Colonic mucosa (tissue), 4 donors: ENCODE measurements around the gene PABPN1. TPM values are rescaled to one million over a fixed set of nuclear protein-coding genes. Genes with fewer than 3 reads are reported as not detected.

Source experiments
- DNase-seq: peaks from one replicate; pipeline ENCODE4 v3.0.0-alpha.2; 2020
- H3K27ac ChIP-seq: fragments of 200-600 bp; one replicate; pipeline ENCODE4 v1.8.0; 2021
- H3K27me3 ChIP-seq: fragments of 200-600 bp; one replicate; pipeline ENCODE4 v1.8.0; 2021
- H3K36me3 ChIP-seq: fragments of 200-600 bp; one replicate; pipeline ENCODE4 v1.8.0; 2021
- H3K4me1 ChIP-seq: fragments of 200-600 bp; one replicate; pipeline ENCODE4 v1.8.0; 2021; ENCODE audit warnings: mild to moderate bottlenecking
- H3K4me3 ChIP-seq: fragments of 200-600 bp; one replicate; pipeline ENCODE4 v1.8.0; 2021
- H3K9ac ChIP-seq, 2 donors: one replicate each; pipeline ENCODE4 v1.7.0; 2013; ENCODE audit warnings: control low read depth in 2 of 2, low read depth in 2 of 2, low read length in 2 of 2
- H3K9me3 ChIP-seq: fragments of 200-600 bp; one replicate; pipeline ENCODE4 v1.8.0; 2021
- intact Hi-C: fragments of 100-400 bp; cut with DNase I; formaldehyde crosslinking; loops from one replicate; pipeline ENCODE4 v1.14.1; 2022
- total RNA-seq, 2 donors: library from RNA; stranded (reverse); fragmentation: NEBNext Ultra II Directional in 1 of 2; extraction: Animal tissue kit (Norgen Biotek cat#: 25700) in 1 of 2; gene quantifications; one replicate each; pipeline ENCODE4 v1.2.1, GENCODE V29; 2021
- TF ChIP-seq, protein P1 (sequence below): fragments of 200-600 bp; IDR thresholded peaks from one replicate; pipeline ENCODE4 v1.8.0; 2022; ENCODE audit warnings: antibody characterized with exemption, mild to moderate bottlenecking
- donor health status: healthy.
- donor health status: DM: no; HTN: no; CAD: no.
- donor health status: DM: no; HTN: no; CAD: no.

PABPN1 gene
- total RNA-seq, 2 donors from 2014 or later: 122 to 197 TPM

DNA sequence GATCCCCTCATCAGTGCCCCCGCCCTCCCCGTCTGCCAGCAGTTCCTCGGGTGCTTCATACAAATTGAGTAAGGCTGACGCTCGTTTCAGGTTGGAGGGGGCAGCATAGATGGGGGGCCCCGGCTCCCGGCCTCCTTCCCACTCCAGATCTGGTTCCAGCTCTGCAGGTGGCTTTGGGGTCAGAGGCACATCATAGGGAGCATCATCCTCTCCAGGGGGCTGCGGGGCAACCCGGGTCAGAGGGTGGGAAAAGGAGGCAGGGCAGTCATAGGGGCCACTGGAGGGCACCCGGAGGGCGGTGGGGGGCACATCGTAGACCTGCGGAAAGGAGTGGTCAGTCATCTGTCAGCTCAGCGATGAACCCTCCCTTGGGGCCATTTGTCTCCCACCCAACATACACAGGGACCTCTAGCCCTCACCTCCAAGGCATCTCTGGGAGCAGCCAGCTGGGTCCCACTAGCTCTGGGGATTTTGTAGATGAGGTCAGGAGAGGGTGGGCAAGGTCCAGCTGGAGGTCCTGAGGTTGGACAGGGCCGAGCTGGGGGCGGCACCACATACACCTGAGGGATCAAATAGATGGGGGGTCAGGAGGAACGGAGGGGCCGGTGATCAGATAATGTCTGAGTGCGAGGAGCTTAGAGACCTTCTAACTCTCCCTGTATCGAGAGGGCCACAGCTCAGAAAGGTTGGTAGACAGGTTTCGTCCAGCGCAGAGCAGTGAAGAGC lies 38.6 kb downstream of the PABPN1 start:
- Histone ChIP-seq H3K4me3 (no peak overlapping the region), H3K4me1 (no peaks in the 10 kb centered on the region), H3K9ac (no peak overlapping the region), H3K9me3 (no peaks in the 10 kb centered on the region), H3K36me3 (no peaks in the 10 kb centered on the region), H3K27ac (no peak overlapping the region), H3K27me3 (peaks cover 9% of the 10 kb centered on the region)
- TF ChIP-seq, protein P1, sequence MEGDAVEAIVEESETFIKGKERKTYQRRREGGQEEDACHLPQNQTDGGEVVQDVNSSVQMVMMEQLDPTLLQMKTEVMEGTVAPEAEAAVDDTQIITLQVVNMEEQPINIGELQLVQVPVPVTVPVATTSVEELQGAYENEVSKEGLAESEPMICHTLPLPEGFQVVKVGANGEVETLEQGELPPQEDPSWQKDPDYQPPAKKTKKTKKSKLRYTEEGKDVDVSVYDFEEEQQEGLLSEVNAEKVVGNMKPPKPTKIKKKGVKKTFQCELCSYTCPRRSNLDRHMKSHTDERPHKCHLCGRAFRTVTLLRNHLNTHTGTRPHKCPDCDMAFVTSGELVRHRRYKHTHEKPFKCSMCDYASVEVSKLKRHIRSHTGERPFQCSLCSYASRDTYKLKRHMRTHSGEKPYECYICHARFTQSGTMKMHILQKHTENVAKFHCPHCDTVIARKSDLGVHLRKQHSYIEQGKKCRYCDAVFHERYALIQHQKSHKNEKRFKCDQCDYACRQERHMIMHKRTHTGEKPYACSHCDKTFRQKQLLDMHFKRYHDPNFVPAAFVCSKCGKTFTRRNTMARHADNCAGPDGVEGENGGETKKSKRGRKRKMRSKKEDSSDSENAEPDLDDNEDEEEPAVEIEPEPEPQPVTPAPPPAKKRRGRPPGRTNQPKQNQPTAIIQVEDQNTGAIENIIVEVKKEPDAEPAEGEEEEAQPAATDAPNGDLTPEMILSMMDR: no peak
- intact Hi-C loops: no loop called here
- DNase-seq: no peak

DNA sequence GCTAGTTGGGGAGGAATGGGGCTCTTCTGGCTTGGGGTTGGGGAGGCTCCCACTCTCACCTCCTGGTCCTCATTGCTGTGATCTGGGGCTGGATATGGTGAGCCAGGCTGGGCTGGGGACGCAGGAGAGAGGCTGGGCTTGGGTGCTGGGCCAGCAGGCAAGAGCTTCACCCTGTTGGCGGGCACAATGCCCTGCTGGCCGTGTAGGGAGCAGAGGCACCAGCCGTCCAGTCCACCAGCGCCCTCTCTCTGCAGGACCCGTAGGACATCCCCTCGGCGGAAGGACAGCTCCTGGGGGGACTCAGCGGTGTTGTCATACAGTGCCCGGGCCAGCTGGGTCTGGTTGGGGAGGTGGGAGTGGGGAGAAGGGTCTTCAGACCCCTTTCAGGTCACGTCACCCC lies 39.2 kb downstream of the PABPN1 start:
- Histone ChIP-seq H3K36me3 (no peaks in the 10 kb centered on the region), H3K4me1 (no peaks in the 10 kb centered on the region), H3K27ac (no peak overlapping the region), H3K27me3 (peaks cover 15% of the 10 kb centered on the region), H3K4me3 (no peak overlapping the region), H3K9ac (no peak overlapping the region), H3K9me3 (no peaks in the 10 kb centered on the region)
- TF ChIP-seq, protein P1: no peak
- DNase-seq: no peak
- intact Hi-C loops: no loop called here

DNA sequence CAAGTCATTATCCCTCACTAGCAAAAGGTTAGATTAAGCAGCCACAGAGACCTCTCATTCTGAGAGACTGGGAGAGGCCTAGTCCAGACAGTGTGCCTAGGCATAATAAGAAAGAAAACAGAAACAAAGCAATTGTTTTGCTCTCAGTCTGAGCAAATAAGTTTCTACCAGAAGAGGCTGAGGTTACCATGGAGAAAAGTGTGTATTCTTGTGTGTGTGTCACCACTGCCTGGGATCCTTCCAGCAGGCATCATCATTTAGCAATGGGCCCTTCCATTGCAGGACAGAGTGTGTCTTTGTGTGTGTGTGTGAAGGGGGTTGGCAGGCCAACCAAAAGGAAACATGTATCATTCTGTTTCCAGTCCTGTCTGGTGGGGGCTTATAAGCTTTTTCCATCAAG lies 40.1 kb downstream of the PABPN1 start:
- Histone ChIP-seq H3K9me3 (no peaks in the 10 kb centered on the region), H3K27me3 (peaks cover 22% of the 10 kb centered on the region), H3K36me3 (no peaks in the 10 kb centered on the region), H3K27ac (no peak overlapping the region), H3K4me1 (no peaks in the 10 kb centered on the region), H3K4me3 (no peak overlapping the region), H3K9ac (no peak overlapping the region)
- TF ChIP-seq, protein P1: no peak
- no peak for DNase-seq
- intact Hi-C loops: no loop called here

DNA sequence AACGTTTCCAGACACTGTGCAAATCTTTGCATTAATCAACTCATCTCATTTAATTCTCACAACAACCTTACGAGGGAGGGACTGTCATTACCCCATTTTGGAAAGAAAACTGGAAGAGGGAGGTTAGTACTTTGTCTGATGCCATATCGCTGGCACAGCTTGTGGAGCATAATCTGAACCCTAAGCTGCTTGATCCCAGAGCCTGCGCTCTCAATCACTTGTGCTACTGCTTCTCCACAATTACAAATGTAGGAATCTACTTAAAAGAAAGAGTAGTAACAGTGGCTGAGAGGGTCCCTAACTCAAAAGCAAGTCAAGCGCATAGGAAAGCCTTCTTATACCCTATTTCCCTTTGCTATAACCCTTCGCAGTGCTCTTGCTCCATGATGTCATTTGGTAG lies 40.5 kb downstream of the PABPN1 start:
- H3K9ac ChIP-seq: no peak overlapping the region
- H3K36me3 ChIP-seq: no peaks in the 10 kb centered on the region
- no peak overlapping the region for H3K4me3 ChIP-seq
- H3K9me3 ChIP-seq: no peaks in the 10 kb centered on the region
- TF ChIP-seq, protein P1: no peak
- peaks cover 22% of the 10 kb centered on the region for H3K27me3 ChIP-seq
- DNase-seq: no peak
- H3K27ac ChIP-seq: no peak overlapping the region
- no peaks in the 10 kb centered on the region for H3K4me1 ChIP-seq
- intact Hi-C loops: no loop called here

DNA sequence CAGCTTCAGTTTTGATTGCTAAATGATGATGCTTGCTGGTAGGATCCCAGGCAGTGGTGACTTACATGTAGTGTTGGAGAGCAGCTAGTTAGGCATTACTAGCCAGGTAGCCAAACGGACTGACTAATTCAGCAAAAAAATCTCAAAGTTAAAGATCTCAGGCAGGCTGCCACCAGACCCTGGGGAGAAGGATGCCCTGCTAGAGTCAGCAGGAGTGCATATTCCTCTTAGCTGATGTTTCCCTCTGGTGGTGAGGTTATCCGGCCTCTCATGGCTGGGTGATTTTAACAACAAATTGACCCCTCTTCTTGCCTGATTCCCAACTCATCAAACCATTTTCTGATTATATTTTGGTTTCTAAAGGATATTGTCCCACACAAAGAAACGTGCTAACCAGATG lies 40.9 kb downstream of the PABPN1 start:
- Histone ChIP-seq H3K9me3 (no peaks in the 10 kb centered on the region), H3K27ac (no peak overlapping the region), H3K9ac (no peak overlapping the region), H3K4me3 (no peak overlapping the region), H3K27me3 (peaks cover 22% of the 10 kb centered on the region), H3K4me1 (no peaks in the 10 kb centered on the region), H3K36me3 (no peaks in the 10 kb centered on the region)
- no peak for DNase-seq
- intact Hi-C loops: no loop called here
- TF ChIP-seq, protein P1: no peak
